Stimulated activated CD4-positive, alpha-beta T cell treated with anti-CD3 and anti-CD28 coated beads, Interleukin-2, amount 100 ng/mL, for 24 hours (primary cell): ENCODE data around the gene COL4A2.

Source experiments
- DNase-seq, 2 donors: peaks; one replicate each; pipeline ENCODE4 v3.0.0-alpha.2; 2020

COL4A2 gene

DNA sequence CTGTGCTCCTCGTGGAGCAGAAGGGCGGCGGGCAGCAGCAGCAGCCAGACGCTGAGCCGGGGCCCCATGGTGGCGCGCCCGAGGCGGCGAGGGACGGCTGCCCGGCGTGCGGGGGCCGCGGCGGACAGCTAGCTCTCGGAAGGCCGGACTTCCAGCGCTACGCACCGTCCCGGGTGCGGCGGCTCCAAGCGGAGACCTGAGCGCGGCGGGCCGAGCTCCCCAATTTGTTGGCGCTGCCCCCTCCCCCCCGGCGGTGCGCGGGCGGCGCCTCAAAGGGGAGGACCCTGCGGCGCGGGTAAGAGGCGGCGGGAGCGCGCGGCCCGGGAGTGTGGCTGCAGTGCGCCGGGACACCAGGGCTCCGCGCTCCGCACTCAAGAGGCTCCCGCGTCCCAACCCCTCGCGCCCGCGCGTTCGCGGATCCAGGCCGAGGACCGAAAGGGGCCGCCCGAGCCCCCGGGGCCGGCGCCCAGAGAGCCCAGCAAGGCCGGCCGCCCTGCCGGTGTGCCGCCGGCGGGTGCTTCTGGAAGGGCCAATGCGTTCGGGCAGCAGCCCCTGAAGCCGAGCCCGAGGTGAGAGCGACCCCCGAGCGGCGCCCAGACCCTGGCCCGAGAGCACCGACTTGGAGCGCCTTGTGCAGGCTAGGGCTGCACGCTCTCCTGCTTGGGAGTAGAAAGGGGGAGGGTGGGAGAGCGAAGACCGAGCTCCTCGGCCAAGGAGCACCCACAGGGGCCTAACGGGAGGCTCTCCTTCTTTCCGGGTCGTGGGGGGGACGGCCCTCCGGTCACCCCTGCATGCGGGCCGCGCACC, at the start of gene COL4A2, which contains the start of gene COL4A1:
Gene COL4A2, plus strand, starts transcription at position 325 of the 807 bp plus-strand sequence. CDS start 620 bp downstream, outside the sequence.
Gene COL4A1, minus strand, starts transcription at position 198 of the 807 bp plus-strand sequence. Its CDS starts 130 bp downstream, at position 68.
- no peak for DNase-seq

DNA sequence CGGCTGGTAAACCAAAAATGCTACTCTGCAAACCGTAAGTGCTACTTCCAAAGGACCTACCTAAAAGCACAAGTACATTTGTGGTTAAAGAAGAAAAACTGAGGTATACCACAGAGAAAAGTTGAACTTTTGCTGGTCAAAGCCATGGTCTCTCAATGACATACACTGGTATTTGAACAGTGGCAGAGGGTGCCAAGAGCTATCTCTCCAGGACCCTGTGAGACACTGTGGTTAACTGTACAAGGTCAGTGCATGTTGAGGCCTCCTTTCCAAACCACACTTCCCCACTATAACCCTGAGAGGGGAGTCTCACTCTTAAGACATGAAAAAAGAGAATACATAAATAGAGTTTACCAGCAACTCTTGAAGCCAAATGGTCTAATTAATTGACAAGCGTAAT, 49.7 kb upstream of the COL4A2 start:
- DNase-seq: no peak

DNA sequence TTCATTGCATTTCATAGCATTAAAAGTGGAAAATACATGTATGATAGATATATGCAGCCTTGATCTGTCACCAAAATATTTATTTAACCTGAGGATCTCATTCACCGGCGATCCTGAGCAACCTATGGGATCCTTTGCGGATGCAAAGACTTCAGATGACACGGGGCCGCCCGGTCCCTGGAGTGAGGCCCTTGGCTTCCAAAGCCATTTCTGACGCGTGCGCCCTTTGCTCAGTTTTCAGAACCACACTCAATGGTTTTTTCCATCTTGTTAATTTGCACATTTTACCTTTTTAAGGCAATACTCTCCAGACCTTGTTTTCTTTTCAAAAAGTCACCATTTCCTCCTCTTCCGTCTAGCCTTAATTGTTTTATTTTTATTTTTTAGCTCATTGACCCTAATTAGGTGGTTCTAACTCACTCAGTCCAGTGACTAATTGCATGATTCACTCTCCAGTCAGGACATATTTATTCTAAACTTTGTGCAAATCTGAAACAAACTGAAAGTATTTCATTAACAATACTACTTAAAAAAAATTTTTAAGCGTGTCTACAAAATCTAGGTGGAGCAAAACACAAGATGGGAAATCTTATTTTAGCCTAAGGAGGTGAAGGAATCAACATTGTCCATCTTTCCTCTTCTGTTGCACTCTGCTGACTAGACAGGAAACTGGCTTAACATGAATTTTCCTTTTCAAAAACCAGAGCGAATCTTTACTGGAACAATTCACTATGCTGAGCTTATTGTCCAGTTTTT, 48.0 kb upstream of the COL4A2 start:
- no peak for DNase-seq

DNA sequence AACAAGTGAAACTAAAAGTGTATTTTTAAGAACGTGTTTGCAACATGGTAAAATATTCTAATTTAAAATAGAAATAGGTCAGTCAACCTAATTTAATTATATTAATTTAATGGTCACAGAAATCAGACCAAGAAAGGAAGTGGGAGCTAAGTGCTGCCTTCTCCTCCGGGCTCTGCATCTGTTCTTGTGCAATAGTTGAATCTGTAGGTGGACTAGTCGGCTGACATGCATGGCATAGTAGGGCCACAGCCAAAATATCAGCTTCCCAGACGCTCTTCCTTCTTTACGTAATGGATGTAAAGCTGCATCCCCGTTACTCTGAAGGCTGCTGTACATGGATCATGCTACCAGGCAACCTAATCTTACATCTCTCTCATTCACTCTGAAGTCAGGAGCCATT, 47.4 kb upstream of the COL4A2 start:
- no peak for DNase-seq

DNA sequence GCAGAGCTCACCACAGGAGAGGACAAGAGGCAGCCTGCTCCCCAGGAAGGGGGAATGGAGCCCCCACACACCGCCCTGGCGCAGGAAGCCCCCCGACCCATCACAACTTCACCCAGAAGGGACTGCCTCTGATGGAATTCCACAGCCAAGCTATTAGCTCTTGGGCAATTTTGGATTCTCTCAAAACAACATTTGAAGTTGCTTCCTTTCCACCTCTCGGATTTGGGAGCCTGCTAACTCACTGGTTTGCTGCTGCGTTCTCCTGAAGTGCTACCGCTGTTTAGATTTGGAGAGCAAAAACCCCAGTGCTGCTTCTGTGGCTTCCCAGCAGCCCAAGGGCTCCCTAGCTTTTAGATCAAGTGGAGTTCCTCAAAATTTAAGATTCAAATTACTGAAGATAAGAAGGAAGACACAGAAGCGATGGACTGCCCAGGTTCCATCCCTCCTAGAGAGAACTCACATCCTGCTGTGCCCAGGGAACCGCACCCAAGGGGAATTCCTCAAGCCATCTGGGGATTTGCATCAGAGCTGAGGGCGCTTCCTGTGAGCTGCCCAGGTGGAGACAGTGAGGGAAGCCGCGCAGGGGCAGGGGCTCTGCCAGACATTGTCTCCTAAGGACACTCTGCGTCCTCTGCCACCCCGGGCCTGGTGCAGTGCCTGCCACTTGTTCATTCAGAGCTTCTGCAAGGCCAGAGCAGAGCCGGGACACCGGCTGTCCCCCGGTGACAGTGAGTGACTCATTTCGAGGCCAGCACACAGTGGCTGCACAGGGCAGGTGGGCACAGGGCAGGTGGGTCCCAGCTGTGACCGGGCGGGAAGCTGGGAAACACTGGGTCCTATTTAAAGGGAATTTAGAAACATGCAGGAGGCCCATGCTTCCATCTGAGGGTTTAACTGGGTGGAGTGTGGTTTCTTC, 45.7 kb upstream of the COL4A2 start:
- no peak for DNase-seq

DNA sequence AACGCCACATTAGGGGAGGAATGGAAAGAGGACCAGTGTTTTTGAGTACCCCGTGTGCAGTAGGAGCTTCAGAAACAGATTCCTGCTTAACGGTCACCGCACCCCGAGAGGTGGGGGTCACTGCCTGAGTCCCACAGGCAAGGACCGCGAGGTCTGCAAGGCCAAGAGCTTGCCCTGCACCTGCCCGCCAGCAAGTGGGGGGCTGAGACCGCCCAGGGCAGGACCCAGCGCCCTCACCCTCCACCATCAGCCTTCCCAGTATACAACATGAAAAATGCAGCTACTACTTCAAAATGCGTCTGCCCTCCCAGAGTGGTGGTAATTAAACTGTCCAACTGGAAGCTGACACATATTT, 45.0 kb upstream of the COL4A2 start:
- DNase-seq: no peak

DNA sequence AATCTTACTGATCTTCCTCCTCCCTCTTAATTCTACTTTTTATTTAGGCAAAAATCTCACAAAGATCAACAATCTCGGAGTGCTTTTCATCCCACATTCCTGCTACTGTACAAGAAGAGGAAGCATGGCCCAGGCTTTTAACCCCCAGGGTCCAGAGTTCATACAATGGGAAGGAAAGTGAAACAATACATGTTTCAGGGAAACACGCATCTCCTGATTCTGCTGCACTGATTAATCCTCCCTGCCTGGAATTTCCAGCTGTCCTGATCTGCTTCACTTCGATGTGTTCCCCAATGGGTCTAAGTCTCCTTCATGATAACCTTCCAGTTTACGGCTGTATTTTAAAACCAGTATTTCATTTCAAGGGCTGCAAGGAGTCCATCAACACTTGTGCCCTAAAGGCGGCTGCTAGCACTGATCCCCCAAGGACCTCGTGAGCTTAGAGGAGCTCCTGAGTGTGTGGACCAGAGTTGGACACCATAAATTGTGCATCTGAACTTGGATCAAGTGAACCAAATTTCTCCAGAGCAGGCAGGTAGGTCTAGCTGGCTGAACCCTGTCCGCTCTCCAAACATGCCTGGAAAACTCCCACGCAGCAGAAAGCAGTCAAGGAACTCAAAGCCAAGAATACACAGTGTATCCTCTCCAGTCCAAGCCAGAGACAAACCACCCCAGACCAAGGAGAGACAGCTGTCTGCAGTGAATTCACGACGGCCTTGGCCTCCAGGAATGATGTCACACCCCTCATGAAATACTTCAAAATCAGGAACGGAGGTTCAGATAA, 44.4 kb upstream of the COL4A2 start:
- no peak for DNase-seq

DNA sequence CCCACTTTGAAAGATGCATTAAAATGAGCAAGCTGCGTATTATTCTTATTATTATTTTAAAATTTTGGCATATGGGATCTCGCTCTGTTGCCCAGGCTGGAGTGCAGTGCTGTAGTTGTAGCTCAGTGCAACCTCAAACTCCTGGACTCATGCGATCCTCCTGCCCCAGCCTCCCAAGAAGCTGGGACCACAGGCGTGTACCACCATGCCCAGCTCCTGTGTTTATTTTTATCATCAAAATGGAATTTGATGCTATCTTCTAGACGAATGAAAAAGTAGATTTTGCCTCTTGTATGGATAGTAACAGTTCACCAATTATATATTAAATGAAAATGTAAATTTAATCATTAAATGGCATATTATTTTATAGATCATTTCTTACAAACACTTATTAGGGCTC, 43.7 kb upstream of the COL4A2 start:
- no peak for DNase-seq

DNA sequence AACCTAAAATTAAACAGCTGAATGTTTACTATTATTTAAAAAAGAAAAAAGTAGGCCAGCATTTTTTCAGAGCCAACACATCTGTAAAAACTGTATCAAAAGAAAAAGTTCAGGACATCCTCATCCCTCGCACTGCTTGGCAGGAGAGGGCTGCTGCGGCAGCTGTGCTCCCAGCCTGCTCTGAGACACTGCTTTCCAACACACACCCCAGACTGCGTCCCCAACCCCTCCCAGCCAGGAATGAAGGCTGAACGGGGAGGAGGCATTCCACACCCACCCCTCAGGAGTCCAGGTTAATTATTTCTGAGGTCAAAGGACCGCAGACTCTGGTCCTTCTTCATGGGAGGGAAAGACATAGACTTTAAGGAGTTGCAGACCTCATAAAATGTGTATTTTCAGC, 43.2 kb upstream of the COL4A2 start:
- DNase-seq: no peak

DNA sequence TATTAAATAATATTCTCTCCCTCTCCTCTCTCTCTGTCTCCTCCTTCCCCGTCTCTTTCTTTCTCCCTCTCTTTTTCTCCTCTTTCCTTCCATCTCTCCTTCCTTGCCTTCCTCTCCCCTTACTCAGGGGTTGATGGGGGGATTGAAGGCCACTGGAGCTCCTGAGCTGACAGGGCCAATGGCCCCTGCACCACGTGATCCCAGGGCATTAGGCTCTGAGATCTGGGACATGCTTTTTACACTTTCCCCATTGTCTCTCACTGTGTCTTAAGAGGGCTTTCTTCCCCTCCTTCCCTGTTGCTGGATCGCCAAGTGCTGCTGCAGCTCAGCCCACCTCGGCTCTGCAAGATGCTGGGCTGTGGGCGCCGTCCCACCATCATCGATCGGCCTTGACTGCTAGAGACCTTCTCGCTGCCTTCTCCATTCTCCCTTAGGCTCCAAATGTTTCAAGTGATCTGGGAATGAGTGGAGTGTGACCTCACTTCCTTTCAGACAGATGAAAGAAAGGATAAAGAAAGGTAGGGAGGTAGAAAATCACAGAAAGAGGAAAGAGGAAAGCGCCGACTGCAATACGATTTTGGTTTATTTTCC, 42.3 kb upstream of the COL4A2 start:
- DNase-seq: no peak

DNA sequence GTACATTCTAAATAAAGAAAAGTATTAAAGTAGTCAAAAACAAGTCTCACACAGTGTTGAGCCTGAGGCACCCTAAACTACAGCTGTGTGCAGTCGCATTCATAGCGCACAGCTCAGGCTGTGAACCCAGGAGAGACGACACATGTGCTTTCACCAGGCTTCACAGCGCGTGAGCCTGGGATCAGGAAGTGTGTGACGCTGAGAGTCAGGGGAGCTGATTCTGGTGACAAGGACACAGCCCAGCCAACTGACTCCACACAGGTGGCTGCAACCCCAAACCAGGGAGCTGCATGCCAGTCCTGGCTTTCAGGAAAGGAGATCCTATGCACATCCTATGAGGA, 41.8 kb upstream of the COL4A2 start:
- DNase-seq: no peak

DNA sequence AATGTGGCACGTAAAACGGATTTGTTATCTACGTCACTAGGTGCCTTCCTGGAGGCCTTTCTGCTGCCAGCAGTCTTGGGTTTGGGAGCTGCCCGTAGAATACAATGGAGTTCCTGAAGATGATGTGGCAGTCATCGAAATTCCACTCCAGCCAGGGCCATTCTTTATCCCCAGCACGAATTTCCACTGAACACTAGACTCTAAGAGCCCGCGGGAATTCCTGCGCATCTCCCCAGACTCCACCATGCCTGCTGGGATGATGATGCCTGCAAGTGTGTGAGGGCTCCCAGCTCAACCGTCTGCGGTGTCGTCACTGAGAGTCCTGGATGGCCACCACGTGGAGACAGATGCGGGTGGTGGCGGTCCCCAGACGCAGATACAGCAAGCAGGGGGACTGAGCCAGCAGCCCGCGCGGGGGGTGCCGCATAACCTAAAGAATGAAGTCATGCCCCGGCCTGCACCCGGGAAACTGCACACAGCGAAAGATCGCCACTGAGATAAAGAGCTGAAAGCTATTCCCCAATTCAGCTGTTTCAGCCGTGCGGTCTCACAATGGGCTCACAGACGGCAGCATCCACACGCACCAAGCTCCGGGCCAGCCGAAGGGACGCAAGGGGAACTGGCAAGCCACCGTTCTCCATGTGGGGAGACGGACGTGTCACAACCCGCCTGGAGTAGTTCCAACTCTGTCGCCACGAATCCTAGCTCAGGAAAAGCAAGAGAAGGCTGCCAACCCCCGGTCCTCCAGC, 41.2 kb upstream of the COL4A2 start:
- DNase-seq: no peak

DNA sequence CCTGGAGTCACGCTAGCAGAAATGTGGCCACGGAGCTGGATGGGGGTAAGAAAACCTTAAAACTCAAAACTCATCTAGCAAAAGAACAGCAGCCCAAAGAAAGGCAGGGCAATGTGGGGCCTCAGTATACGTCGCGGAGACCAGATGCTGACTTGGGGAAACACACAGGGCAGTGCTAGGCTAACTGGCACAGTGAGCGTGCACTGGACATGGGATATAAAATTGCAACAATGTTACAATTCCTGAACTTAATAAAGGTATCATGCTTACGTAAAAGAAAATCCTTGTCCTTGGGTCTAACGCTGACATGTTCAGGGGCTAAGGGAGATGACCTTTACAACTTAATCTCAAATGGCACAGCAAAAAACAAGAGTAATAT, 40.7 kb upstream of the COL4A2 start:
- DNase-seq: no peak

DNA sequence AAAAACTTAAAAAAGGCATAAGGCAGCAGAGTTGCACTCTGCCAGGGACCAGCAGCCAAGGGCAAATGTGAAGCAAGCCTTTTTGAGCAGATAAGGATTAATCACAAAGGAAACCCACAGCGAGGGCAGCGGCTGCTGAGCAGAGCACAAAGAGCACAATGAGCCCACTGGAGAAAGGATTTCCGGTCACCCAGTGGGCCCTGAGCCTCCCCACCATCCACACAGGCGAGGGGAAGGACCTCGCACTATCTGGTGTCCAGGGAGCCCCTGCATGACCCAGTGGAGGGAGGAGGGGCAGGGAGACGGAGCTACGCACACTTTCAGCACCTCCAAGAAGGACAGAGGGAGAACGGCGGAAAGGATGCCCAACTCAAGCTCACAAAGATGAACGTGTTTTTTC, 40.1 kb upstream of the COL4A2 start:
- DNase-seq: no peak

DNA sequence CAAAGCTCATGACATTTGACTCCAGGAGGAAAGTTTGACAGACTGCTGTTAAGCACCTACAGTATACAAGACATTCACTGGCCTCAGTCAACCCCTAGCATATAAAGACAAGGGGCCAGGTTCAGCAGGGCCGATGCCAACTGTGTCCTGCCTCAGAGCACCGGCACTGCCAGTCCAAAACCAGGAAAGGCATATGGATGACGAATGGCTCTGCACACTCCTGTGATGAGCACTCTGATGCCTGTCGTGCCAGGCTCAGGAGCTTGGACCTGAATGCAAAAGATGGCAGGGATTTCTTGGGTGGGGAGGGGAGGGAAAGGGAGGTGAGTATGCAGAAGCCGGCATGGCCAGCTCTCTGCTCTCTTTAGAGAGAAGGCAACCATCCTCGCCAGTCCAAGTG, 39.0 kb upstream of the COL4A2 start:
- DNase-seq: no peak

DNA sequence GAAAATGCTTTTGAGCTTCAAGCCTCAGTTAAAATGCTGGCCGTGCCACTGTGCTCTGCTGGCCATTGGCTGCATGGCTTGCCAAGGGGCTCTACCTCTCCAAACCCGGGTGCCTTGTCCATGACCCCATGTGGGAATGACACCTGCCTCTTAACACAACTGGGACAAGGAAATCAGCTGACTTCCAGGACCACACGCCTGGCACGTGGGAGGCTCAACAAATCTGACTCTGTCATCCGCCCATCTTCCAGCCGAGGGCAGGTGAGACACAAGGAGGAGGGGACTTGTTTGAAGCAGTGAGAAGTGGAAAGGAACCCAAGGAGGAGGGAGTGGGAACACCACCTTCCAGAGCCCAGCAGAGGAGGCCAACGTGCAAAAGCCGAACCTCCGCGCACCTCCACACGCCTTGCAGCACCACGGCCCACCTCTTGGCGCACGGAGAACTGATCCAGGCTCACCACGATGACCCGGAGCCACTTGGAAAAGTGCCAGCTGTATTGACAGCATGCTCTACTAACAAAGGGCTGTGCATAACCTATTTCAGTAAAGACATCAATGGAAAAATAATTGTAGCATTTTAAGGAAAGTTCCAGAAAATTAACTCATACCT, 38.4 kb upstream of the COL4A2 start:
- no peak for DNase-seq

DNA sequence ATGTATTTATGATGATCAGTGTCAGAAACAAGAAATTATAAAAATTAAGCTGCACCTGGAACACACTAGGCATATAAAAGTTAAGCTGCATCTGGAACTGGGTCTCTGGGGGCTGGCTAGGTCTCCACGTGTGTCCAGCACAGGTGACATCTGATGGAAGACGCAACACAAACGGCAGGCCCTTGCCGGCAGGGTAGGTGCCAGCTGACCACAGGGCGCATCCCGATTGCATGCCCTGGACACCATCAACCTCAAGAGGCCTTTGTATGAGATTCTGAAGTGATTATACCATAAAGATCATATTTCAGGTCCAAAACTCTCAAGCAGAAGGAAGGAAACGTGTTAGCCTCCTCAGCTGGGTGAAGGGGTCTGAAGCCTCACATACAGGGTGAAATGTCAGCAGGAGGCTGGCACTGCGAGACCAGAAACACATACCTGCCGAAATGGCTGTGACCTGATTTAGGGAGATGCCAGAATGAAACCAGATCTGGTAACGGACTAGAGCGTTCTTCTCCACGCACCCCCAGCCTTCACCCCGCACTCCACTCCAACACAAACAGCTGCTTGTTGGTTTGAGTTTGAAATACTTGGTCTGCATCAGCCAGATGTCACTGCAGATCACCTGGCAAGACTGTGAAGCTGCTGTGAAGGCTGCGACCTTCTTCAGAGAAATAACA, 37.4 kb upstream of the COL4A2 start:
- DNase-seq: no peak

DNA sequence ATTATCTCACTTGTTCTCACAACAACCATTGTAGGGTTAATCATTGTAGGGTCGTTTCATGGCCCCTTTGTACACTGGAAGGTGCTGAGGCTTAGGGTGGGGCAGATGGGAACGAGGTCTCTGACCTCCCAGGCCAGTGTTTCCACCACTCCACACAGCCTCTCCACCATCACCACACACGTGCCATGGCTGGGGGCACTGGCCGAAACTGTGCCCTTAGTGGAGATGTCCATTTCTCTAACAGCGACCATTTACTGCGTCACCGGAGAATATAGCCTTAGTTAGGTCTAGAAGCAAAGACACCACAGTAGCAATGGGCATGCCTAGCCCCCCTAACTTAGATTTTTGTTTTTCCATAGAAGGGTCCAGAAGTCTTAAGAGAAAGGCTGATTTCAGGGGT, 36.6 kb upstream of the COL4A2 start:
- no peak for DNase-seq

DNA sequence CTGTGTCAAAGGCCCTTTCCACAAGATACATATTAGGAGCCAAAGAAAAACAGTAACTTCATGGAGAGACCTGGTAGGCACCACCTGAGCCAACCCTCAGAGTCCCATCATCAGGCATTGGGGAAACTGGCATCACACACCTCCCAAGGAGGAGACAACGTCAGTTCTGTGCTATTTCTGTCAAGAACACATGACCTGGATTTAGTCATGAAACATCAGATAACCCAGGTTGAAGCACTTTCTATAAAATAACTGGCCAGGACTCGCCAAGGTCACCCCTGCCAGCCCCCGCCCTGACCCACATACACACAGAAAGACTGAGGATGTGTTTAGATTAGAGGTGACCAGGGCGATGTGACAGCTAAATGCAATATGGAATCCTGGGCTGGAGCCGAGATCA, 35.8 kb upstream of the COL4A2 start:
- DNase-seq: no peak

DNA sequence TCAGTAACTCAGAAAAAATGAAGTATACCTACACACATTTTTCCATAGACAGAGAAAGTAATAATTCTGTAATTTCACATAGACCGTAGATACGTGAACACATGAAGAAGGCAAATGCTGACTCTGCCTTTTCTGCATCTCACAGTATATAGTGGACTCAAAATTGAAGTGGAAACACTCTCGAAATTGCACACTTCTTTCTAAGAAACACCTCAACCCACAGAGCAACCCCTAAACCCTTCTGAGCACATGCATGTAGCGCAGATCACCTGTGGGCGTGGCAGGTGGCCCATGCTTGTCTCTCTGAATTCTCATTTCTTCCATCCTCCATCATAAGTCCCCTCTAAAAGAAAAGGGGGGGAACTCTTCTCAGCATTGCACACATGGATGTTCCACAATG, 34.9 kb upstream of the COL4A2 start:
- no peak for DNase-seq
